ENCODE data around the gene PPP1R14B. TPM values are rescaled to one million over a fixed set of nuclear protein-coding genes. Genes with fewer than 3 reads are reported as not detected.

Gene PPP1R14B
- total and polyA plus RNA-seq, 2 of the 13 experiments (the other 11 are each of a cell fraction or from before 2014, with no cell fraction given), result 110 to 148 TPM

DNA sequence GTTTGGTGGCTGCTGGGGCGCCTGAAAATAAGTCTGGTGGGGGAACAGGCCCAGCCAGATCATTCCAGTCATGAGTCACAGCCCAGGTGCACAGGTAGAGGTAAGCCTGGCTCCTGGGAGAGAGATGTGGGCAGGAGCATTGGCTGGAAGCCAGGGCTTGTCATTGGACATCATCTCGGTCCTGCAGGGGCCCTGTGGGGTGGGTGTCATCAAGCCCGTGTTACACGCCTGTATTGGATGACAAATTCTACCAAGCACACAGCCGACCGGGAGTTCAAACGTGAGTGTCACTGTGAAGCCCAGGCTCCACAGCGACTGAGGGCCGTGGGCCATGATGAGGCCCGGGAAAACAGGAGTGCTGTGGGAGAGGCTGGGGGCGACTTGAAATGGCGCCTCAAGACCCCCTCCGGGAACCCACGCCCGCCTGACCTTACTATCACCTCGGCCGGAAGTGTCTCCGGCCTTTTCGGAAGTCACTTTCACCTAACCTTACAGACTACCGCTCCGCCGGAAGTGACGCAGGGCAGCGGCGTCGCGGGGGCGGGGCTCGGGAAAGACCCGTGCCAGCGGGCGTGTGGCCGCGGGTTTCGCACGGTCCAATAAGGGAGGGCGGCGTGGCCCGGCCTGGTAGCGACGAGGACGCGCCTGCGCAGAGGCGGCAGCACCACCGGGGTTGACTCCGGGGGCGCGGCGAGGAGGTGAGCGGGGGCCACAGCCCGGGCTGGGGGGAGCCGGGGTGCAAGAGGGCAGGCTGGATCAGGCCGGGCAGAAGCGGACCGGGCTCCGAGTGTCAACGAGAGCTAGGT, 6.1 kb downstream of the PPP1R14B start, which contains the start of gene FKBP2 (continued):
- TF ChIP-seq NONO (IDR thresholded peaks at IDR 0.05) (no peak), NONO (CRISPR knock-in tag; conservative IDR thresholded peaks at IDR 0.05) (peak; percentile 66), ZNF484 (CRISPR knock-in tag; IDR thresholded peaks at IDR 0.05; ENCODE audit: borderline replicate concordance, low read depth) (no peak), YEATS2 (CRISPR knock-in tag; IDR thresholded peaks at IDR 0.05; ENCODE audit: borderline replicate concordance) (peak; percentile 86; the same call in 1 of the 2 replicates), ZNF496 (CRISPR knock-in tag; IDR thresholded peaks at IDR 0.05; ENCODE audit: insufficient replicate concordance) (no peak), ZNF768 (CRISPR knock-in tag; IDR thresholded peaks at IDR 0.05) (no peak), PPARG (CRISPR knock-in tag; conservative IDR thresholded peaks at IDR 0.05) (no peak; the same call in 1 of the 2 replicates), BRCA1 (CRISPR knock-in tag; IDR thresholded peaks at IDR 0.05) (peak; percentile 32; the same call in 1 of the 2 replicates), NR2C2 (CRISPR knock-in tag; IDR thresholded peaks at IDR 0.05; ENCODE audit: borderline replicate concordance) (peak; percentile 90), SOX13 (IDR thresholded peaks at IDR 0.05) (no peak), SOX13 (CRISPR knock-in tag; conservative IDR thresholded peaks at IDR 0.05 in 1 of 2, IDR thresholded peaks at IDR 0.05 in 1 of 2) (no peak), NFATC3 (CRISPR knock-in tag; IDR thresholded peaks at IDR 0.05) (no peak), RFX1 (IDR thresholded peaks at IDR 0.05) (no peak), ZNF776 (CRISPR knock-in tag; IDR thresholded peaks at IDR 0.05) (peak; percentile 69; the same call in 1 of the 2 replicates), ZNF235 (CRISPR knock-in tag; IDR thresholded peaks at IDR 0.05; ENCODE audit: borderline replicate concordance) (no peak), ZNF577 (CRISPR knock-in tag; IDR thresholded peaks at IDR 0.05; ENCODE audit: borderline replicate concordance, low read depth) (no peak)
- TF ChIP-seq, protein P1, sequence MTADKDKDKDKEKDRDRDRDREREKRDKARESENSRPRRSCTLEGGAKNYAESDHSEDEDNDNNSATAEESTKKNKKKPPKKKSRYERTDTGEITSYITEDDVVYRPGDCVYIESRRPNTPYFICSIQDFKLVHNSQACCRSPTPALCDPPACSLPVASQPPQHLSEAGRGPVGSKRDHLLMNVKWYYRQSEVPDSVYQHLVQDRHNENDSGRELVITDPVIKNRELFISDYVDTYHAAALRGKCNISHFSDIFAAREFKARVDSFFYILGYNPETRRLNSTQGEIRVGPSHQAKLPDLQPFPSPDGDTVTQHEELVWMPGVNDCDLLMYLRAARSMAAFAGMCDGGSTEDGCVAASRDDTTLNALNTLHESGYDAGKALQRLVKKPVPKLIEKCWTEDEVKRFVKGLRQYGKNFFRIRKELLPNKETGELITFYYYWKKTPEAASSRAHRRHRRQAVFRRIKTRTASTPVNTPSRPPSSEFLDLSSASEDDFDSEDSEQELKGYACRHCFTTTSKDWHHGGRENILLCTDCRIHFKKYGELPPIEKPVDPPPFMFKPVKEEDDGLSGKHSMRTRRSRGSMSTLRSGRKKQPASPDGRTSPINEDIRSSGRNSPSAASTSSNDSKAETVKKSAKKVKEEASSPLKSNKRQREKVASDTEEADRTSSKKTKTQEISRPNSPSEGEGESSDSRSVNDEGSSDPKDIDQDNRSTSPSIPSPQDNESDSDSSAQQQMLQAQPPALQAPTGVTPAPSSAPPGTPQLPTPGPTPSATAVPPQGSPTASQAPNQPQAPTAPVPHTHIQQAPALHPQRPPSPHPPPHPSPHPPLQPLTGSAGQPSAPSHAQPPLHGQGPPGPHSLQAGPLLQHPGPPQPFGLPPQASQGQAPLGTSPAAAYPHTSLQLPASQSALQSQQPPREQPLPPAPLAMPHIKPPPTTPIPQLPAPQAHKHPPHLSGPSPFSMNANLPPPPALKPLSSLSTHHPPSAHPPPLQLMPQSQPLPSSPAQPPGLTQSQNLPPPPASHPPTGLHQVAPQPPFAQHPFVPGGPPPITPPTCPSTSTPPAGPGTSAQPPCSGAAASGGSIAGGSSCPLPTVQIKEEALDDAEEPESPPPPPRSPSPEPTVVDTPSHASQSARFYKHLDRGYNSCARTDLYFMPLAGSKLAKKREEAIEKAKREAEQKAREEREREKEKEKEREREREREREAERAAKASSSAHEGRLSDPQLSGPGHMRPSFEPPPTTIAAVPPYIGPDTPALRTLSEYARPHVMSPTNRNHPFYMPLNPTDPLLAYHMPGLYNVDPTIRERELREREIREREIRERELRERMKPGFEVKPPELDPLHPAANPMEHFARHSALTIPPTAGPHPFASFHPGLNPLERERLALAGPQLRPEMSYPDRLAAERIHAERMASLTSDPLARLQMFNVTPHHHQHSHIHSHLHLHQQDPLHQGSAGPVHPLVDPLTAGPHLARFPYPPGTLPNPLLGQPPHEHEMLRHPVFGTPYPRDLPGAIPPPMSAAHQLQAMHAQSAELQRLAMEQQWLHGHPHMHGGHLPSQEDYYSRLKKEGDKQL (CRISPR knock-in tag; IDR thresholded peaks at IDR 0.05; ENCODE audit: low read depth), result 0 out of 2 replicates have a peak, but pooled peaks have one; percentile 17
- TF ChIP-seq, protein P2, sequence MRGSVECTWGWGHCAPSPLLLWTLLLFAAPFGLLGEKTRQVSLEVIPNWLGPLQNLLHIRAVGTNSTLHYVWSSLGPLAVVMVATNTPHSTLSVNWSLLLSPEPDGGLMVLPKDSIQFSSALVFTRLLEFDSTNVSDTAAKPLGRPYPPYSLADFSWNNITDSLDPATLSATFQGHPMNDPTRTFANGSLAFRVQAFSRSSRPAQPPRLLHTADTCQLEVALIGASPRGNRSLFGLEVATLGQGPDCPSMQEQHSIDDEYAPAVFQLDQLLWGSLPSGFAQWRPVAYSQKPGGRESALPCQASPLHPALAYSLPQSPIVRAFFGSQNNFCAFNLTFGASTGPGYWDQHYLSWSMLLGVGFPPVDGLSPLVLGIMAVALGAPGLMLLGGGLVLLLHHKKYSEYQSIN (CRISPR knock-in tag; IDR thresholded peaks at IDR 0.05; ENCODE audit: borderline replicate concordance), result no peak
- TF ChIP-seq, protein P3, sequence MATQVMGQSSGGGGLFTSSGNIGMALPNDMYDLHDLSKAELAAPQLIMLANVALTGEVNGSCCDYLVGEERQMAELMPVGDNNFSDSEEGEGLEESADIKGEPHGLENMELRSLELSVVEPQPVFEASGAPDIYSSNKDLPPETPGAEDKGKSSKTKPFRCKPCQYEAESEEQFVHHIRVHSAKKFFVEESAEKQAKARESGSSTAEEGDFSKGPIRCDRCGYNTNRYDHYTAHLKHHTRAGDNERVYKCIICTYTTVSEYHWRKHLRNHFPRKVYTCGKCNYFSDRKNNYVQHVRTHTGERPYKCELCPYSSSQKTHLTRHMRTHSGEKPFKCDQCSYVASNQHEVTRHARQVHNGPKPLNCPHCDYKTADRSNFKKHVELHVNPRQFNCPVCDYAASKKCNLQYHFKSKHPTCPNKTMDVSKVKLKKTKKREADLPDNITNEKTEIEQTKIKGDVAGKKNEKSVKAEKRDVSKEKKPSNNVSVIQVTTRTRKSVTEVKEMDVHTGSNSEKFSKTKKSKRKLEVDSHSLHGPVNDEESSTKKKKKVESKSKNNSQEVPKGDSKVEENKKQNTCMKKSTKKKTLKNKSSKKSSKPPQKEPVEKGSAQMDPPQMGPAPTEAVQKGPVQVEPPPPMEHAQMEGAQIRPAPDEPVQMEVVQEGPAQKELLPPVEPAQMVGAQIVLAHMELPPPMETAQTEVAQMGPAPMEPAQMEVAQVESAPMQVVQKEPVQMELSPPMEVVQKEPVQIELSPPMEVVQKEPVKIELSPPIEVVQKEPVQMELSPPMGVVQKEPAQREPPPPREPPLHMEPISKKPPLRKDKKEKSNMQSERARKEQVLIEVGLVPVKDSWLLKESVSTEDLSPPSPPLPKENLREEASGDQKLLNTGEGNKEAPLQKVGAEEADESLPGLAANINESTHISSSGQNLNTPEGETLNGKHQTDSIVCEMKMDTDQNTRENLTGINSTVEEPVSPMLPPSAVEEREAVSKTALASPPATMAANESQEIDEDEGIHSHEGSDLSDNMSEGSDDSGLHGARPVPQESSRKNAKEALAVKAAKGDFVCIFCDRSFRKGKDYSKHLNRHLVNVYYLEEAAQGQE (IDR thresholded peaks at IDR 0.05; ENCODE audit: borderline replicate concordance in 1 of 2, low read depth in 1 of 2, low read length in 2 of 2), result peak in 1 of 2 experiments; percentile 71; a peak in 1 of 4 replicates

Measured in HepG2 (cell line).